ENCODE data around the gene TBC1D8. TPM values are rescaled to one million over a fixed set of nuclear protein-coding genes. Genes with fewer than 3 reads are reported as not detected.

The TBC1D8 gene
- total and polyA plus RNA-seq, 2 of the 13 experiments (the other 11 are each of a cell fraction or from before 2014, with no cell fraction given): 45.1 to 95.4 TPM

- TF ChIP-seq ATF3 (CRISPR knock-in tag; IDR thresholded peaks at IDR 0.05) (no peak), FOXO1 (CRISPR knock-in tag; IDR thresholded peaks at IDR 0.05) (0 out of 2 replicates have a peak, but pooled peaks have one; percentile 15), EEA1 (CRISPR knock-in tag; IDR thresholded peaks at IDR 0.05; ENCODE audit: borderline replicate concordance) (no peak), GRHL1 (CRISPR knock-in tag; conservative IDR thresholded peaks at IDR 0.05) (no peak), ETV6 (CRISPR knock-in tag; conservative IDR thresholded peaks at IDR 0.05) (no peak), ZNF879 (CRISPR knock-in tag; IDR thresholded peaks at IDR 0.05) (no peak), SNAPC2 (CRISPR knock-in tag; IDR thresholded peaks at IDR 0.05) (peak; percentile 14; the same call in 1 of the 2 replicates), HNF4A (CRISPR knock-in tag; IDR thresholded peaks at IDR 0.05) (peak; percentile 62), SRF (IDR thresholded peaks at IDR 0.05; ENCODE audit: low read depth, low read length) (no peak), IKZF4 (CRISPR knock-in tag; IDR thresholded peaks at IDR 0.05; ENCODE audit: borderline replicate concordance, low read depth, not compliant biosample characterization) (no peak), KAT7 (CRISPR knock-in tag; IDR thresholded peaks at IDR 0.05; ENCODE audit: borderline replicate concordance) (no peak), NFKBIZ (CRISPR knock-in tag; IDR thresholded peaks at IDR 0.05) (no peak), ZNF615 (CRISPR knock-in tag; IDR thresholded peaks at IDR 0.05; ENCODE audit: borderline replicate concordance) (no peak), MBD4 (IDR thresholded peaks at IDR 0.05; ENCODE audit: borderline replicate concordance, low read length) (no peak), FOXK1 (CRISPR knock-in tag; IDR thresholded peaks at IDR 0.05; ENCODE audit: borderline replicate concordance, low read depth) (0 out of 2 replicates have a peak, but pooled peaks have one; percentile 6), ZNF777 (CRISPR knock-in tag; IDR thresholded peaks at IDR 0.05) (no peak), PHF20 (CRISPR knock-in tag; IDR thresholded peaks at IDR 0.05) (0 out of 2 replicates have a peak, but pooled peaks have one; percentile 12)
- TF ChIP-seq, protein P1, sequence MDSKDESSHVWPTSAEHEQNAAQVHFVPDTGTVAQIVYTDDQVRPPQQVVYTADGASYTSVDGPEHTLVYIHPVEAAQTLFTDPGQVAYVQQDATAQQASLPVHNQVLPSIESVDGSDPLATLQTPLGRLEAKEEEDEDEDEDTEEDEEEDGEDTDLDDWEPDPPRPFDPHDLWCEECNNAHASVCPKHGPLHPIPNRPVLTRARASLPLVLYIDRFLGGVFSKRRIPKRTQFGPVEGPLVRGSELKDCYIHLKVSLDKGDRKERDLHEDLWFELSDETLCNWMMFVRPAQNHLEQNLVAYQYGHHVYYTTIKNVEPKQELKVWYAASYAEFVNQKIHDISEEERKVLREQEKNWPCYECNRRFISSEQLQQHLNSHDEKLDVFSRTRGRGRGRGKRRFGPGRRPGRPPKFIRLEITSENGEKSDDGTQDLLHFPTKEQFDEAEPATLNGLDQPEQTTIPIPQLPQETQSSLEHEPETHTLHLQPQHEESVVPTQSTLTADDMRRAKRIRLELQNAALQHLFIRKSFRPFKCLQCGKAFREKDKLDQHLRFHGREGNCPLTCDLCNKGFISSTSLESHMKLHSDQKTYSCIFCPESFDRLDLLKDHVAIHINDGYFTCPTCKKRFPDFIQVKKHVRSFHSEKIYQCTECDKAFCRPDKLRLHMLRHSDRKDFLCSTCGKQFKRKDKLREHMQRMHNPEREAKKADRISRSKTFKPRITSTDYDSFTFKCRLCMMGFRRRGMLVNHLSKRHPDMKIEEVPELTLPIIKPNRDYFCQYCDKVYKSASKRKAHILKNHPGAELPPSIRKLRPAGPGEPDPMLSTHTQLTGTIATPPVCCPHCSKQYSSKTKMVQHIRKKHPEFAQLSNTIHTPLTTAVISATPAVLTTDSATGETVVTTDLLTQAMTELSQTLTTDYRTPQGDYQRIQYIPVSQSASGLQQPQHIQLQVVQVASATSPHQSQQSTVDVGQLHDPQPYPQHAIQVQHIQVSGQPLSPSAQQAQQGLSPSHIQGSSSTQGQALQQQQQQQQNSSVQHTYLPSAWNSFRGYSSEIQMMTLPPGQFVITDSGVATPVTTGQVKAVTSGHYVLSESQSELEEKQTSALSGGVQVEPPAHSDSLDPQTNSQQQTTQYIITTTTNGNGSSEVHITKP (CRISPR knock-in tag; IDR thresholded peaks at IDR 0.05; ENCODE audit: low read depth): peak; percentile 86
- TF ChIP-seq, protein P2, sequence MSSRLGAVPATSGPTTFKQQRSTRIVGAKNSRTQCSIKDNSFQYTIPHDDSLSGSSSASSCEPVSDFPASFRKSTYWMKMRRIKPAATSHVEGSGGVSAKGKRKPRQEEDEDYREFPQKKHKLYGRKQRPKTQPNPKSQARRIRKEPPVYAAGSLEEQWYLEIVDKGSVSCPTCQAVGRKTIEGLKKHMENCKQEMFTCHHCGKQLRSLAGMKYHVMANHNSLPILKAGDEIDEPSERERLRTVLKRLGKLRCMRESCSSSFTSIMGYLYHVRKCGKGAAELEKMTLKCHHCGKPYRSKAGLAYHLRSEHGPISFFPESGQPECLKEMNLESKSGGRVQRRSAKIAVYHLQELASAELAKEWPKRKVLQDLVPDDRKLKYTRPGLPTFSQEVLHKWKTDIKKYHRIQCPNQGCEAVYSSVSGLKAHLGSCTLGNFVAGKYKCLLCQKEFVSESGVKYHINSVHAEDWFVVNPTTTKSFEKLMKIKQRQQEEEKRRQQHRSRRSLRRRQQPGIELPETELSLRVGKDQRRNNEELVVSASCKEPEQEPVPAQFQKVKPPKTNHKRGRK (CRISPR knock-in tag; IDR thresholded peaks at IDR 0.05): no peak
- TF ChIP-seq, protein P3, sequence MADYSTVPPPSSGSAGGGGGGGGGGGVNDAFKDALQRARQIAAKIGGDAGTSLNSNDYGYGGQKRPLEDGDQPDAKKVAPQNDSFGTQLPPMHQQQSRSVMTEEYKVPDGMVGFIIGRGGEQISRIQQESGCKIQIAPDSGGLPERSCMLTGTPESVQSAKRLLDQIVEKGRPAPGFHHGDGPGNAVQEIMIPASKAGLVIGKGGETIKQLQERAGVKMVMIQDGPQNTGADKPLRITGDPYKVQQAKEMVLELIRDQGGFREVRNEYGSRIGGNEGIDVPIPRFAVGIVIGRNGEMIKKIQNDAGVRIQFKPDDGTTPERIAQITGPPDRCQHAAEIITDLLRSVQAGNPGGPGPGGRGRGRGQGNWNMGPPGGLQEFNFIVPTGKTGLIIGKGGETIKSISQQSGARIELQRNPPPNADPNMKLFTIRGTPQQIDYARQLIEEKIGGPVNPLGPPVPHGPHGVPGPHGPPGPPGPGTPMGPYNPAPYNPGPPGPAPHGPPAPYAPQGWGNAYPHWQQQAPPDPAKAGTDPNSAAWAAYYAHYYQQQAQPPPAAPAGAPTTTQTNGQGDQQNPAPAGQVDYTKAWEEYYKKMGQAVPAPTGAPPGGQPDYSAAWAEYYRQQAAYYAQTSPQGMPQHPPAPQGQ (CRISPR knock-in tag; IDR thresholded peaks at IDR 0.05; ENCODE audit: borderline replicate concordance): no peak
Measured at GRCh38 chr2:101116348-101116747, 34.8 kb downstream of the TBC1D8 start (continued).

Measured in HepG2 (cell line).